Measurements from ENCODE around the gene C11orf16. TPM values are rescaled to one million over a fixed set of nuclear protein-coding genes. Genes with fewer than 3 reads are reported as not detected.

Gene C11orf16
- total RNA-seq, 4 donors from 2014 or later, result not detected

DNA sequence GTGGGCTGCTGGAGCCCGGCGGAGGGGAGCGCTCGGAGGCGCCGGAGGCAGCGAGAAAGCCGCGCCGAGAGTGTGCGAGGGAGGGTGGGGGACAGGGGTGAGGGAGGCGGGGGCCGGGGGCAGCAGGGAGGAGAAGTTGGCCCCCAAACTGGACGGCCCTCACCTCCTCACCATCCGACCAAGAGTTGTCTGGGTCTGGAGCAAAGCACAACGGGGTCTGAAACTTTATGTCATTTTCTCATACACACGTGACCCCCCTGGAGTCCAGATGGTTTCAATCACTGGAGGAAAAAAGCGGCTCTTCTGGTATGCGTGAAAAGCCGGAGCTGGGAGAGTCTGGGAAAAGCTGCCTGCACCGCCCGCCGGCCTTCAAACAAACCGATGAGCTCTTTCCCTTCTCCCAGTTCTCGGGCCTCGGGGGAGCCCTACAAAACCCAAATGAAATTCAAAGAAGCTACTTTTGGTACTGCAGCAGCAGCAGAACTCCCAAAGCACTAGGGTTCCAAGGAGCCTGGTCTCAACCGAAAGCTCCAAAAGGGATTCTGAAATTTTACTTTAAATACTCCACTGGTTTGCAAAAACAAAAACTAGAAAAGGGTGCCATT is 61.5 kb downstream of the C11orf16 start:
- ATAC-seq, result peak; percentile 76 to 82
- peak in 1 of 2 donors; percentile 31 for TF ChIP-seq POLR2A (IDR thresholded peaks at IDR 0.05)
- TF ChIP-seq, protein P1, sequence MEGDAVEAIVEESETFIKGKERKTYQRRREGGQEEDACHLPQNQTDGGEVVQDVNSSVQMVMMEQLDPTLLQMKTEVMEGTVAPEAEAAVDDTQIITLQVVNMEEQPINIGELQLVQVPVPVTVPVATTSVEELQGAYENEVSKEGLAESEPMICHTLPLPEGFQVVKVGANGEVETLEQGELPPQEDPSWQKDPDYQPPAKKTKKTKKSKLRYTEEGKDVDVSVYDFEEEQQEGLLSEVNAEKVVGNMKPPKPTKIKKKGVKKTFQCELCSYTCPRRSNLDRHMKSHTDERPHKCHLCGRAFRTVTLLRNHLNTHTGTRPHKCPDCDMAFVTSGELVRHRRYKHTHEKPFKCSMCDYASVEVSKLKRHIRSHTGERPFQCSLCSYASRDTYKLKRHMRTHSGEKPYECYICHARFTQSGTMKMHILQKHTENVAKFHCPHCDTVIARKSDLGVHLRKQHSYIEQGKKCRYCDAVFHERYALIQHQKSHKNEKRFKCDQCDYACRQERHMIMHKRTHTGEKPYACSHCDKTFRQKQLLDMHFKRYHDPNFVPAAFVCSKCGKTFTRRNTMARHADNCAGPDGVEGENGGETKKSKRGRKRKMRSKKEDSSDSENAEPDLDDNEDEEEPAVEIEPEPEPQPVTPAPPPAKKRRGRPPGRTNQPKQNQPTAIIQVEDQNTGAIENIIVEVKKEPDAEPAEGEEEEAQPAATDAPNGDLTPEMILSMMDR (IDR thresholded peaks at IDR 0.05 in 4 of 5, conservative IDR thresholded peaks at IDR 0.05 in 1 of 5), result no peak
- H3K4me3 ChIP-seq, result peak overlapping the region; percentile 74 to 90 (median 78)
- H3K27me3 ChIP-seq, result no peaks in the 10 kb centered on the region
- peak overlapping the region; percentile 71 to 78 (median 76) for H3K27ac ChIP-seq
- no peaks in the 10 kb centered on the region for H3K36me3 ChIP-seq
- peaks cover 0 to 16% of the 10 kb centered on the region in 2 donors for H3K4me1 ChIP-seq
- peak; percentile 30 for DNase-seq
- intact Hi-C loops (cut with DNase I; ENCODE audit: low total_unique reads), result loop anchor here (5.0 kb wide), 1 partner anchor 184 kb away; no protein-coding TSS in a partner anchor
- in situ Hi-C loops (cut with MboI; ENCODE audit: low sequenced_read_pairs in 4 of 4), result no loop called here
- H3K9me3 ChIP-seq, result no peaks in the 10 kb centered on the region

DNA sequence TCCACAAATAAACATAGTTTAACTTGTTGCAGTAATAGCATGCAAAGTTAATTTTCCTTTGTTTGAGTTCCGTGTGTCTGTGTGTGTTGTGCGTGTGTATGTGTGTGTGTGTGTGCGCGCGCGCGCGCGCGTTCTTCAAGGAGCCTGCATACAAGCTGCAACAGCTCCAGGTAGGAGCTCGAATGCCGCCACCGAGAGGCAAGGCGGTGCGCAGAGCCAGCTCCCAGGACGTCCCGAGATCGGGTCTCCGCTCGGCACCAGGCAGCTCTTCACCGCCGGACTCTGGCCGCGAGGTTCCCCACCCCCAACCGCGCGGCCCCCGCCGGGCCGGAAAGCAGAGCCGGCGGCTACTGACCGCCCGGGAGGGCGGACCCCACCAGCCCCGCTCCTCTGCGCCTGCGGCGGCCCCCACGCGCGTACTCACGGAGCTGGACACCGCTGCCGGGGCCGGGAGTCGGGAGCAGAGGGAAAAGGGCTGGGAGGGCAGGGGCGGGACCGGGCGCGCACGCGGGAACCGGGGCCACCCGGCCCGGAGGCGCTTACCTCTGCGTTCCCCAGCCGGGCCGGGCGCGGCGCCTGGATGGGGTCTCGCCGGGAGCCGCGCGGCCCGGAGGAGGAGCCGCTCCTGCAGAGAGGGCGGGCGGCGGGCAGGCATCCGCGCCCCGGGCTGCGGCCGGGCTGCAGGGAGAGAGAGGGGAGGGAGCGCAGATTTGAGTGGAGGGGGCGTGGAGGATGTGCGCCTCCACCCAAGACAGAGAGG is 62.2 kb downstream of the C11orf16 start:
- Histone ChIP-seq H3K27ac (peak overlapping the region; percentile 71 to 78 (median 76)), H3K36me3 (no peaks in the 10 kb centered on the region), H3K27me3 (no peaks in the 10 kb centered on the region), H3K4me1 (peaks cover 0 to 16% of the 10 kb centered on the region in 2 donors), H3K4me3 (peak overlapping the region; percentile 74 to 90 (median 78)), H3K9me3 (no peaks in the 10 kb centered on the region)
- peak; percentile 39 to 49 for ATAC-seq
- in situ Hi-C loops (cut with MboI; ENCODE audit: low sequenced_read_pairs in 4 of 4), result no loop called here
- intact Hi-C loops (cut with DNase I; ENCODE audit: low total_unique reads), result loop anchor here (5.0 kb wide), 1 partner anchor 183 kb away; no protein-coding TSS in a partner anchor
- TF ChIP-seq POLR2A (IDR thresholded peaks at IDR 0.05), result no peak
- TF ChIP-seq, protein P1 (IDR thresholded peaks at IDR 0.05 in 4 of 5, conservative IDR thresholded peaks at IDR 0.05 in 1 of 5), result no peak
- DNase-seq, result no peak

Other genes with a start within 250 kb of the C11orf16 start
- 10 to 100 TPM; 13.8 to 33.5 (median 25.0) TPM for gene AKIP1, start 21.8 kb downstream of the C11orf16 start, total RNA-seq
- gene ASCL3, start 10.1 kb upstream of the C11orf16 start, total RNA-seq, result not detected
- gene TMEM9B, start 31.5 kb upstream of the C11orf16 start, total RNA-seq, result 10 to 100 TPM; 29.4 to 45.3 (median 40.1) TPM
- 1 to 10 TPM in 2 of 4 donors, under 1 TPM in 1, not detected in 1; 0.10 to 3.4 (median 1.1) TPM for gene NRIP3, start 71.1 kb upstream of the C11orf16 start, total RNA-seq
- 1 to 10 TPM in 3 of 4 donors, under 1 TPM in 1; 0.24 to 3.6 (median 2.3) TPM for gene SCUBE2, start 158.7 kb upstream of the C11orf16 start, total RNA-seq